ENCODE results near the gene RICTOR.
A peak's percentile ranks its signal among the peaks of the same experiment; 100 is the strongest.
"Not testable (repeated sequence)": the region's sequence is repeated elsewhere in the genome, so short reads cannot be mapped to it uniquely, and the experiment has no call there.

Gene RICTOR

DNA sequence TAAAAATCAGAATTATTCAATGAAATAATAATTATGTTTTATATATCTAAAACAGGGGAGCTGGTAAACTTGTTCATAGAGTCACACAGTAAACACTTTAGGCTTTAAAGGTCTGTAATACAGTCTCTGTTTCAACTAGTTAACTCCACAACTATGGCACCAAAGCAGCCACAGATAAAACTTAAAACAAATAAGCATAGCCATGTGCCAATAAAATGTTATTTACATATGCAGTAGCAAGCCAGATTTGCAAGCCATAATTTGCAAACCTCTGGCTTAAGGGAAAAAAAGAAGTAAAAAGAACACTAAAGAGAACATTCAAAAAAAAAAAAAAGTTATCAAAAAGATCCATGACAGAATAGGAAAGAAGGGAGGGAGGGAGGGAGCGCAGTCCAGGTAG, 24.9 kb downstream of the RICTOR start:
- no peak overlapping the region for H3K4me3 ChIP-seq (ENCODE audit: low read length)
- DNase-seq (ENCODE audit: low read depth): no peak
- TF ChIP-seq, protein P1, sequence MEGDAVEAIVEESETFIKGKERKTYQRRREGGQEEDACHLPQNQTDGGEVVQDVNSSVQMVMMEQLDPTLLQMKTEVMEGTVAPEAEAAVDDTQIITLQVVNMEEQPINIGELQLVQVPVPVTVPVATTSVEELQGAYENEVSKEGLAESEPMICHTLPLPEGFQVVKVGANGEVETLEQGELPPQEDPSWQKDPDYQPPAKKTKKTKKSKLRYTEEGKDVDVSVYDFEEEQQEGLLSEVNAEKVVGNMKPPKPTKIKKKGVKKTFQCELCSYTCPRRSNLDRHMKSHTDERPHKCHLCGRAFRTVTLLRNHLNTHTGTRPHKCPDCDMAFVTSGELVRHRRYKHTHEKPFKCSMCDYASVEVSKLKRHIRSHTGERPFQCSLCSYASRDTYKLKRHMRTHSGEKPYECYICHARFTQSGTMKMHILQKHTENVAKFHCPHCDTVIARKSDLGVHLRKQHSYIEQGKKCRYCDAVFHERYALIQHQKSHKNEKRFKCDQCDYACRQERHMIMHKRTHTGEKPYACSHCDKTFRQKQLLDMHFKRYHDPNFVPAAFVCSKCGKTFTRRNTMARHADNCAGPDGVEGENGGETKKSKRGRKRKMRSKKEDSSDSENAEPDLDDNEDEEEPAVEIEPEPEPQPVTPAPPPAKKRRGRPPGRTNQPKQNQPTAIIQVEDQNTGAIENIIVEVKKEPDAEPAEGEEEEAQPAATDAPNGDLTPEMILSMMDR (conservative IDR thresholded peaks at IDR 0.05; ENCODE audit: low read depth, low read length): no peak

GRCh38 chr5:39040875-39041274, 33.3 kb downstream of the RICTOR start:
- TF ChIP-seq, protein P1 (conservative IDR thresholded peaks at IDR 0.05; ENCODE audit: low read depth, low read length): no peak
- no peak for DNase-seq (ENCODE audit: low read depth)
- no peak overlapping the region for H3K4me3 ChIP-seq (ENCODE audit: low read length)

DNA sequence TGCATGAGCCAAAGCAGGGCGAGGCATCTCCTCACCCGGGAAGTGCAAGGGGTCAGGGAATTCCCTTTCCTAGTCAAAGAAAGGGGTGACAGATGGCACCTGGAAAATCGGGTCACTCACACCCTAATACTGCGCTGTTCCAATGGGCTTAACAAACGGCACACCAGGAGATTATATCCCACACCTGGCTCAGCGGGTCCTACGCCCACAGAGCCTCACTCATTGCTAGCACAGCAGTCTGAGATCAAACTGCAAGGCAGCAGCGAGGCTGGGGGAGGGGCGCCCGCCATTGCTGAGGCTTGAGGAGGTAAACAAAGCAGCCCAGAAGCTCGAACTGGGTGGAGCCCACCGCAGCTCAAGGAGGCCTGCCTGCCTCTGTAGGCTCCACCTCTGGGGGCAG, 39.7 kb downstream of the RICTOR start:
- DNase-seq (ENCODE audit: low read depth); H3K4me3 ChIP-seq (ENCODE audit: low read length): not testable (repeated sequence)

DNA sequence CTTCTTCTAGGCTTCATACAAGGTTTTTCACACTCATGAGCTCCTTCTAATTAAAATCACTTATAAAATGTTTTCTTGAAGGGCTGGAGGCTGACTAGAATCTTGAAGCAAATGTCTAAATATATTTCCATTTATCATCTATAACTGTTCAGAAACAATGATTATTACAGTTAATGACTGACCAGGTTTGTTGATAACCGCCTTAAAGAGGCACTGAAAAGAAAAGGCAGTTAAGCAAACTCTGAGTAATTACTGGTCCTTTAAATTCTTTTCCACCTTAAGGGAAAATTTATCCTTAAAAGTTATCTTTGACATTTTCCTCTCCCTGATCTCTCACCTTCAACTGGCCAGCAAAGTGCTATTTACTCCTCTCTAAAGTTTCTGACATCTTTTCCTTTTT, 43.2 kb downstream of the RICTOR start:
- TF ChIP-seq, protein P1 (conservative IDR thresholded peaks at IDR 0.05; ENCODE audit: low read depth, low read length): no peak
- DNase-seq (ENCODE audit: low read depth): no peak
- H3K4me3 ChIP-seq (ENCODE audit: low read length): no peak overlapping the region

GRCh38 chr5:39025456-39025855, 48.7 kb downstream of the RICTOR start:
- H3K4me3 ChIP-seq (ENCODE audit: low read length): no peak overlapping the region
- no peak for DNase-seq (ENCODE audit: low read depth)
- TF ChIP-seq, protein P1 (conservative IDR thresholded peaks at IDR 0.05; ENCODE audit: low read depth, low read length): no peak

- no peak overlapping the region for H3K4me3 ChIP-seq (ENCODE audit: low read length)
- no peak for DNase-seq (ENCODE audit: low read depth)
Observed at GRCh38 chr5:39024884-39025283, 49.3 kb downstream of the RICTOR start.

DNA sequence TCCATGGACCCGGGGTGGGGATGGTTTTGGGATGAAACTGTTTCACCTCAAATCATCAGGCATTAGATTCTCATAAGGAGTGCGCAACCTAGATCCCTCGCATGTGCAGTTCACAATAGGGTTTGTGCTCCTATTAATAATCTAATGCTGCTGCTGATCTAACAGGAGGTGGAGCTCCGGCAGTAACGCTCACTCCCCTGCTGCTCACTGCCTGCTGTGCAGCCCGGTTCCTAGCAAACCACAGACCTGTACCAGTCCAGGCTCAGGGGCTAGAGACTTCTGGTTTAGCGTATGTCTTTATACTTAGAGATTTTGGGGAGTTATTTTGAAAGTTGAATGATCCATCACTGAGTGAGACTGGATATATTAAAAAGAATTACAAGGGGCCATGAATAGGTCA, 50.2 kb downstream of the RICTOR start:
- H3K4me3 ChIP-seq (ENCODE audit: low read length): no peak overlapping the region
- peak; percentile 43 for DNase-seq (ENCODE audit: low read depth)
- TF ChIP-seq, protein P1 (conservative IDR thresholded peaks at IDR 0.05; ENCODE audit: low read depth, low read length): peak; percentile 29

More at GRCh38 chr5:39024884-39025283, 49.3 kb downstream of the RICTOR start:
- TF ChIP-seq, protein P1 (conservative IDR thresholded peaks at IDR 0.05; ENCODE audit: low read depth, low read length): no peak

DNA sequence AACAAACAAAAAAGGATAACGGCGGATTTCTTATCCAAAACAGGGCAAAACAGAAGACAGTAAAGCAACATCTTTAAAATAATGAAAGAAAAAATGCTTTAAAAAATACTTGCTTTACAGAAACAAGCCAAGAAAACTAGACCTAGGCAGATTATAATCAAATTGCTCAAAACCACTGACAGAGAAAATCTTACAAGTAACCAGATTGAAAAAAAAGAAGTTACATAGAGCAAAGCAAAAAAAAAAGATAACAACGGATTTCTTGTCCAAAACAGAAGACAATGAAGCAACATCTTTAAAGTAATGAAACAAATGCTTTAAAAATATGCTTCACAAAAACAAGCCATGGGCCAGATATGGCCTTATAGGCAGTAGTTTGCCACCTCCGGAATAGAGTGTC, 51.1 kb downstream of the RICTOR start:
- TF ChIP-seq, protein P1 (conservative IDR thresholded peaks at IDR 0.05; ENCODE audit: low read depth, low read length): no peak
- no peak for DNase-seq (ENCODE audit: low read depth)

More for the DNA sequence above, 51.1 kb downstream of the RICTOR start:
- no peak overlapping the region for H3K4me3 ChIP-seq (ENCODE audit: low read length)
